GM12865 (cell line): ENCODE results near the gene POGLUT3.

Source experiments
- DNase-seq: peaks from one replicate; pipeline ENCODE4 v3.0.0; 2010; ENCODE audit warnings: low read depth
- H3K4me3 ChIP-seq: 2 replicates; pipeline ENCODE4 v1.5.1; 2011; ENCODE audit warnings: mild to moderate bottlenecking, low read depth, low read length, control low read depth
- TF ChIP-seq, protein P1 (sequence below): IDR thresholded peaks from 2 replicates; pipeline ENCODE4 v1.5.1; 2011; ENCODE audit warnings: low read length, control low read depth, low read depth, inconsistent platforms; ENCODE audit not compliant: insufficient read depth; ENCODE audit errors: missing control alignments

POGLUT3 gene

DNA sequence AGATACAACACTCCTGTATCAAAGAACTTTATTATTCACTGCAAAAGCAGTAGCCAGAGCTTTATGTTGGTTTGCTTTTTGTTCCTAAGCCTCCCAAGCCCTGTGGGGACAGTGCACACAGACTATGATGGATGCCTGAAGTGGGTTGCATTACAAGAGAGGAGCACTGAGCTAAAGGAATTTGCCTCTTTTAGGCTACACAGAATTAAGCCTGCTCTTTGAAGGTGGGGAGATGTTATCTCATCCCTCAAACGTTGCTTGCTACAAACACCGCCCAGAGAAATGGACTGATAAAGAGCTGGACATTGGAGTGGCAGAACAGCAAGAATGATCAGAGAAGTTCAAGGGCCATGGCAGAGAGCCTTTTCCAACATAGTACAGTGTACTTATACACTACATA, 2.5 kb upstream of the POGLUT3 start:
- no peak overlapping the region for H3K4me3 ChIP-seq
- no peak for DNase-seq
- TF ChIP-seq, protein P1, sequence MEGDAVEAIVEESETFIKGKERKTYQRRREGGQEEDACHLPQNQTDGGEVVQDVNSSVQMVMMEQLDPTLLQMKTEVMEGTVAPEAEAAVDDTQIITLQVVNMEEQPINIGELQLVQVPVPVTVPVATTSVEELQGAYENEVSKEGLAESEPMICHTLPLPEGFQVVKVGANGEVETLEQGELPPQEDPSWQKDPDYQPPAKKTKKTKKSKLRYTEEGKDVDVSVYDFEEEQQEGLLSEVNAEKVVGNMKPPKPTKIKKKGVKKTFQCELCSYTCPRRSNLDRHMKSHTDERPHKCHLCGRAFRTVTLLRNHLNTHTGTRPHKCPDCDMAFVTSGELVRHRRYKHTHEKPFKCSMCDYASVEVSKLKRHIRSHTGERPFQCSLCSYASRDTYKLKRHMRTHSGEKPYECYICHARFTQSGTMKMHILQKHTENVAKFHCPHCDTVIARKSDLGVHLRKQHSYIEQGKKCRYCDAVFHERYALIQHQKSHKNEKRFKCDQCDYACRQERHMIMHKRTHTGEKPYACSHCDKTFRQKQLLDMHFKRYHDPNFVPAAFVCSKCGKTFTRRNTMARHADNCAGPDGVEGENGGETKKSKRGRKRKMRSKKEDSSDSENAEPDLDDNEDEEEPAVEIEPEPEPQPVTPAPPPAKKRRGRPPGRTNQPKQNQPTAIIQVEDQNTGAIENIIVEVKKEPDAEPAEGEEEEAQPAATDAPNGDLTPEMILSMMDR: no peak

DNA sequence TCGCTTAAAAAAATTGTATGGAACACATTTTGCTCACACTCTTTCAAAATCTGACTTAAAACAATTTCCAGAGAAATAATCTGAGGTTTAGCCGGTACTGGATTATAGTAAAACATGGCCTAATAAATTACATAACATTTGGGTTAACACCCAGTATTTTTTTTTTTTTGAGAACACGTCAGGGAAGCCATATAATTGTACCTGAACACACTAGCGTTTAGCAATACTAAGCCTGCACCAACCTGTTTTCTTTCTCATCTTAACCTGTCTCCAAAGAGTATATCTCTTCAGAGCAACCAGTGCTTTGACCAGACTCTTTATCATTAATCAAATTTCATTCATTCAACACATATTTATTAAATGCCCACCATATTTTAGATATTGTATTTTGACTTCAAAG, 2.0 kb upstream of the POGLUT3 start:
- no peak overlapping the region for H3K4me3 ChIP-seq
- TF ChIP-seq, protein P1: no peak
- no peak for DNase-seq

DNA sequence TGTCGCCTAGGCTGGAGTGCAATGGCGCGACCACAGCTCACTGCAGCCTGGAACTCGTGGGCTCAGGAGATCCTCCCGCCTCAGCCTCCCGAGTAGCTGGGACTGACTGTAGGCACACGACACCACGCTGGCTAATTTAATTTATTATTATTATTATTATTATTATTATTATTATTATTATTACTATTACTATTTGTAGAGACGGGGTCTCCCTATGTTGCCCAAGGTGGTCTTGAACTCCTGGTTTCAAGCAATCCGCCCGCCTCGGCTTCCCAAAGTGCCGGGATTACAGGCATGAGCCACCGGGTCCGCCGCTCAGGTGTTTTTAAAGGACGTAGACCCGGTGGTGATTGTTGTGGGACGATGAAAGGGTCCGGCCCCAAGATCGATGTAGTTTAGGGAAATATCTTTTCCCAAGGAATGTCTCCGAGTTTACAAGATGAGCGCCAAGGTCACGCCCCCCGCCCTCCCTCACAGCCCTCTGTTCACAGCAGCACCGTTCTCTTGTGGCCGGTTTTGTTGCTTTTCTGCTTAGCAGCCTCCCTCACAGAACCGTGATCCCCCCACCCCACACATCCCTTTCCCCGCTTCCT, 728 bp upstream of the POGLUT3 start:
- DNase-seq: no peak
- TF ChIP-seq, protein P1: no peak
- H3K4me3 ChIP-seq: peak overlapping the region; percentile 59

DNA sequence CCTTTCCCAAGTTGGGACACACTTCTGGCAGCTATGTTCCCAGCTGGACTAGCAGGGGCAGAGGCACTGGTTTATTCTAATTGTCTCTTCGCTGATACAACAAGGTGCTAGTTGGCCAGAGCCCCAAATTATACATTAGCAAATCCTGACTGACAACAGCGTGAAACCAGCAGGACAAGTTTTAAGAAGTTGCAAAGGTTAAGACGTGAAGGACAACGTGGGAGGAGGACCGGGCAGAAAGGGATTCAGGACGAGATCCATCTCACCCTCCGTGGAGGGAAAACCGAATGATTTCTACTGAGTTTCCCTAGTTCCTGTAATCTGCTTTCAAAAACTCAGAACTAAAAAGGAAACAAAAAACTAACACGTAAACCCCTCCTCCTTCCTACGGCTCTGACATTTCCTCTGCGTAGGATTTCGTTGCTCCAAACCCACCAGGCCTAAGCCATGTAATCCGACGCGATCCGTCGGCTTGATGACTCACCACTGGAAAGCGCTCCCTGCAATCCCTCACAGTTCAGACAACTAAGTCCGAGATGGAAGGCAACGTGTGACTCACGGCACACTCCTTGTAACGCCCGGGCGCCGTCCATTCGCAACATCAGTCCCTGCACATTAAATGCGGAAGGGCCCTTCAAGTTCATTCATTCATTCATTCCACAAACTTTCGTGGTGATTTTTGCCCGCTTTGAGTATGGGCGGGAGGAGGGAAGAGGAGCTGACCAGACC, 703 bp downstream of the POGLUT3 start:
- DNase-seq: peak; percentile 83
- peak overlapping the region; percentile 59 for H3K4me3 ChIP-seq
- TF ChIP-seq, protein P1: no peak

DNA sequence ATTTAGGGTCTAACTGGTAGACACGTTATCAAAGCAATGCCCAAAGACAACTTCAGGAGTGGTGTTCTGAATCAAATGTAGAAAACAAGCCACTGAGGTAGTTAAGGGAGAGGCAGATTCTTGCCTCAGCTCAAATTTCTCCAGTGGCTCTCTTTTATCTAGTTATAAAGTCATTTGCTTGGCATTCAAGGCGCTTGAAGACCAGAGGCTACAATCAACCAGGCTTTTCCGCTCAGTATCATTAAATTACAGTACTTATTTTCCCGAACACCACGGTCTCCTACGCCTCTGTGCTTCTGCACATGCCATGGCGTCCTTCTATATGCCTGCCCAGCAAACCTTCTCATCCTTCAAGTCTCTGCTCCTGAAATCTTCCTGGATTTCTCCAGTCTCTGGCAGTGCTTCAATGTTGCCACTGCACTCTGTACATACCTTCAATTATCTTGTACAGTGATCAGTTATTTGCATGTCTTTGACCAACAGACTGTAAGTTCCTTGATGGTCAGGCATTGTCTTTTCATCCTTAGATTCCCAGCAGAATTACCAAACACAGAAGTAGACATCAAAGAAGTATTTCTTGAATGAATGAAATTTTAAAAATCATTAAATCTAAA, 1.4 kb downstream of the POGLUT3 start:
- no peak for DNase-seq
- H3K4me3 ChIP-seq: peak overlapping the region; percentile 59

DNA sequence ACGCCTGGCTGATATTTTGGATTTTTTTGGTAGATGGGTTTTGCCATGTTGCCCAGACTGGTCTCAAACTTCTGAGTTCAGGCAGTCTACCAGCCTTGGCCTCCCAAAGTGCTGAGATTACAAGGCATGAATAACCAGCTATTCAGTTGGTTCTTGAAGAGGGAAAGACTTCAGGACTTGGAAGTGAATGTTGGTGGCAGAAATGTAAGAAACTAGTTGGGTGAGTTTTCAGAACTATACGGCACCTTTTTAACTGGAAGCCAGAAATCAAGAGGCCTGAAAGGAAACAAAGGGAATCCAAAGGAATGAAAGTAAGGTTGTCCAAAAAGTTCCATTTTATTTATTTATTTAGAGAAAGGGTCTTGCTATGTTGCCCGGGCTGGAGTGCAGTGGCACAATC, 2.9 kb downstream of the POGLUT3 start:
- no peak for DNase-seq
- TF ChIP-seq, protein P1: no peak

More for the DNA sequence above, 1.4 kb downstream of the POGLUT3 start:
- TF ChIP-seq, protein P1: no peak

More for the DNA sequence above, 2.9 kb downstream of the POGLUT3 start:
- no peak overlapping the region for H3K4me3 ChIP-seq
